ENCODE measurements around the gene SNX14. TPM values are rescaled to one million over a fixed set of nuclear protein-coding genes. Genes with fewer than 3 reads are reported as not detected.
"Not testable (repeated sequence)": the region's sequence is repeated elsewhere in the genome, so short reads cannot be mapped to it uniquely, and the experiment has no call there.

The SNX14 gene, protein sequence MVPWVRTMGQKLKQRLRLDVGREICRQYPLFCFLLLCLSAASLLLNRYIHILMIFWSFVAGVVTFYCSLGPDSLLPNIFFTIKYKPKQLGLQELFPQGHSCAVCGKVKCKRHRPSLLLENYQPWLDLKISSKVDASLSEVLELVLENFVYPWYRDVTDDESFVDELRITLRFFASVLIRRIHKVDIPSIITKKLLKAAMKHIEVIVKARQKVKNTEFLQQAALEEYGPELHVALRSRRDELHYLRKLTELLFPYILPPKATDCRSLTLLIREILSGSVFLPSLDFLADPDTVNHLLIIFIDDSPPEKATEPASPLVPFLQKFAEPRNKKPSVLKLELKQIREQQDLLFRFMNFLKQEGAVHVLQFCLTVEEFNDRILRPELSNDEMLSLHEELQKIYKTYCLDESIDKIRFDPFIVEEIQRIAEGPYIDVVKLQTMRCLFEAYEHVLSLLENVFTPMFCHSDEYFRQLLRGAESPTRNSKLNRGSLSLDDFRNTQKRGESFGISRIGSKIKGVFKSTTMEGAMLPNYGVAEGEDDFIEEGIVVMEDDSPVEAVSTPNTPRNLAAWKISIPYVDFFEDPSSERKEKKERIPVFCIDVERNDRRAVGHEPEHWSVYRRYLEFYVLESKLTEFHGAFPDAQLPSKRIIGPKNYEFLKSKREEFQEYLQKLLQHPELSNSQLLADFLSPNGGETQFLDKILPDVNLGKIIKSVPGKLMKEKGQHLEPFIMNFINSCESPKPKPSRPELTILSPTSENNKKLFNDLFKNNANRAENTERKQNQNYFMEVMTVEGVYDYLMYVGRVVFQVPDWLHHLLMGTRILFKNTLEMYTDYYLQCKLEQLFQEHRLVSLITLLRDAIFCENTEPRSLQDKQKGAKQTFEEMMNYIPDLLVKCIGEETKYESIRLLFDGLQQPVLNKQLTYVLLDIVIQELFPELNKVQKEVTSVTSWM
- polyA plus RNA-seq (2013, experiment 1 of 2), result 82.2 TPM
- polyA plus RNA-seq (2013, experiment 2 of 2), result 87.9 TPM

- Histone ChIP-seq H3K4me1 (ENCODE audit: control insufficient read depth, insufficient read depth, low read length, poor library complexity, severe bottlenecking) (no peaks in the 10 kb centered on the region), H3K9me3 (ENCODE audit: control insufficient read depth, low read length) (no peaks in the 10 kb centered on the region), H3K27ac (ENCODE audit: low read depth, low read length, severe bottlenecking) (peak within 1 kb of the TSS; percentile 92), H3K36me3 (ENCODE audit: control insufficient read depth, insufficient read depth, low read length) (peaks cover 6% of the 10 kb centered on the region), H3K4me3 (ENCODE audit: extremely low read depth, insufficient read depth, low read length, poor library complexity, severe bottlenecking) (peak within 1 kb of the TSS; percentile 66)
- WGBS, 2 experiments (ENCODE audit: insufficient coverage in 2 of 2), result 0% methylated on average over 47 to 63 of the region's 82 CpGs
Observed at GRCh38 chr6:85593438-85594196, at the start of gene SNX14. Gene SNX14 (minus strand): TSS chr6:85593858. CDS start chr6:85593718, 140 bp downstream.

GRCh38 chr6:85642774-85643536 lies 49.3 kb upstream of the SNX14 start, which contains the start of gene SYNCRIP:
Gene SYNCRIP (minus strand): TSS chr6:85642886. CDS start chr6:85641439, 1,447 bp downstream.
- Histone ChIP-seq H3K4me1 (ENCODE audit: control insufficient read depth, insufficient read depth, low read length, poor library complexity, severe bottlenecking) (peaks cover 5% of the 10 kb centered on the region), H3K4me3 (ENCODE audit: extremely low read depth, insufficient read depth, low read length, poor library complexity, severe bottlenecking) (peak within 1 kb of the TSS; percentile 96), H3K27ac (ENCODE audit: low read depth, low read length, severe bottlenecking) (peak within 1 kb of the TSS; percentile 100), H3K9me3 (ENCODE audit: control insufficient read depth, low read length) (no peaks in the 10 kb centered on the region), H3K36me3 (ENCODE audit: control insufficient read depth, insufficient read depth, low read length) (peaks cover 35% of the 10 kb centered on the region)
- 0% methylated on average over 6 to 41 of the region's 76 CpGs for WGBS, 2 experiments (ENCODE audit: insufficient coverage in 2 of 2)

GRCh38 chr6:85641897-85642773 lies 48.5 kb upstream of the SNX14 start:
- Histone ChIP-seq H3K36me3 (ENCODE audit: control insufficient read depth, insufficient read depth, low read length) (peaks cover 43% of the 10 kb centered on the region), H3K4me1 (ENCODE audit: control insufficient read depth, insufficient read depth, low read length, poor library complexity, severe bottlenecking) (peaks cover 5% of the 10 kb centered on the region), H3K4me3 (ENCODE audit: extremely low read depth, insufficient read depth, low read length, poor library complexity, severe bottlenecking) (peak overlapping the region; percentile 96), H3K9me3 (ENCODE audit: control insufficient read depth, low read length) (no peaks in the 10 kb centered on the region), H3K27ac (ENCODE audit: low read depth, low read length, severe bottlenecking) (peak overlapping the region; percentile 100)
- 0% methylated on average over 35 to 63 of the region's 85 CpGs for WGBS, 2 experiments (ENCODE audit: insufficient coverage in 2 of 2)

GRCh38 chr6:85641522-85641896 lies 47.9 kb upstream of the SNX14 start:
- Histone ChIP-seq H3K9me3 (ENCODE audit: control insufficient read depth, low read length) (no peaks in the 10 kb centered on the region), H3K4me3 (ENCODE audit: extremely low read depth, insufficient read depth, low read length, poor library complexity, severe bottlenecking) (peak overlapping the region; percentile 96), H3K4me1 (ENCODE audit: control insufficient read depth, insufficient read depth, low read length, poor library complexity, severe bottlenecking) (peaks cover 5% of the 10 kb centered on the region), H3K27ac (ENCODE audit: low read depth, low read length, severe bottlenecking) (peak overlapping the region; percentile 100), H3K36me3 (ENCODE audit: control insufficient read depth, insufficient read depth, low read length) (peaks cover 49% of the 10 kb centered on the region)
- WGBS, 2 experiments (ENCODE audit: insufficient coverage in 2 of 2), result 0 to 1% methylated on average over 9 to 10 of the region's 14 CpGs

GRCh38 chr6:85640821-85641220 lies 47.2 kb upstream of the SNX14 start:
- Histone ChIP-seq H3K36me3 (ENCODE audit: control insufficient read depth, insufficient read depth, low read length) (peaks cover 56% of the 10 kb centered on the region), H3K27ac (ENCODE audit: low read depth, low read length, severe bottlenecking) (no peak overlapping the region), H3K4me1 (ENCODE audit: control insufficient read depth, insufficient read depth, low read length, poor library complexity, severe bottlenecking) (peaks cover 5% of the 10 kb centered on the region), H3K9me3 (ENCODE audit: control insufficient read depth, low read length) (no peaks in the 10 kb centered on the region), H3K4me3 (ENCODE audit: extremely low read depth, insufficient read depth, low read length, poor library complexity, severe bottlenecking) (peak overlapping the region; percentile 96)
- 64 to 81% methylated on average over 3 of the region's 3 CpGs for WGBS, 2 experiments (ENCODE audit: insufficient coverage in 2 of 2)

- peaks cover 87% of the 10 kb centered on the region for H3K36me3 ChIP-seq (ENCODE audit: control insufficient read depth, insufficient read depth, low read length)
- peaks cover 5% of the 10 kb centered on the region for H3K4me1 ChIP-seq (ENCODE audit: control insufficient read depth, insufficient read depth, low read length, poor library complexity, severe bottlenecking)
Observed at GRCh38 chr6:85637579-85637978, 43.9 kb upstream of the SNX14 start.

DNA sequence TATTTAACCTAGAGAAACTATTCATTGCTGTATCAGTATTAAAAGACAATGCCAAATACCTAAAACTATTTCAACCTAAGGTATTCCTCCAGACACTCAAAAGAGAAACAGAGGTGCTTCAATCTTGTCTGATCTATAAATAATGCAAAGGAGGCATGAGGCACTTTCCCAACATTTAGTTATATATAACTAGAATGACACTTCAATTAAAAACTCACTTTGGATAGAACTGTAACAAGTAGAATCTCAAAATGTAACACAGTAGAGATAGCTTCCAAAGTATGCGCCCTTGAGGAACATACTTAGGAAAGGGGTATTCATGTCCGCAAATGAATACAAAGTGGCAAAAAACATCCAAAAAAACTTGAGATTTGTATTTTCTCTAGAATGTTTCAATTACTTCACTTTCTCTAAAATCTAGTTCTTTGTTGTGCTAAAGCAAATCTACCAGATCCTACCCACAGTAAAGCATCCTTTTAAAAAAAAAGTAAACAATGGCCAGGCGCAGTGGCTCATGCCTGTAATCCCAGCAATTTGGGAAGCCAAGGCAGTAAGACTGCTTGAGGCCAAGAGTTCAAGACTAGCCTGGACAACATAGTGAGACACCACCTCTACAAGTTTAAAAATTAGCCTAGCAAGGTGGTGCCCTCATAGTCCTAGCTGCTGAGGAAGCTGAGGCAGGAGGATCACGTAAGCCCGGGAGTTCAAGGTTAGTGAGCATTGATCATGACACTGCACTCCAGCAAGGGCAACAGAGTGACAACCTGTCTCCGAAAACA lies 38.7 kb upstream of the SNX14 start:
- Histone ChIP-seq H3K27ac (ENCODE audit: low read depth, low read length, severe bottlenecking) (no peak overlapping the region), H3K4me1 (ENCODE audit: control insufficient read depth, insufficient read depth, low read length, poor library complexity, severe bottlenecking) (no peaks in the 10 kb centered on the region), H3K9me3 (ENCODE audit: control insufficient read depth, low read length) (no peaks in the 10 kb centered on the region), H3K36me3 (ENCODE audit: control insufficient read depth, insufficient read depth, low read length) (peaks cover 97% of the 10 kb centered on the region), H3K4me3 (ENCODE audit: extremely low read depth, insufficient read depth, low read length, poor library complexity, severe bottlenecking) (no peak overlapping the region)
- 95 to 98% methylated on average over 4 to 5 of the region's 6 CpGs for WGBS, 2 experiments (ENCODE audit: insufficient coverage in 2 of 2)

More at GRCh38 chr6:85637579-85637978, 43.9 kb upstream of the SNX14 start:
- WGBS, 2 experiments (ENCODE audit: insufficient coverage in 2 of 2), result 100% methylated on average over 2 of the region's 3 CpGs; no CpG with 5 or more reads in 1 of the 2 experiments
- H3K9me3 ChIP-seq (ENCODE audit: control insufficient read depth, low read length), result no peaks in the 10 kb centered on the region
- H3K4me3 ChIP-seq (ENCODE audit: extremely low read depth, insufficient read depth, low read length, poor library complexity, severe bottlenecking), result no peak overlapping the region
- H3K27ac ChIP-seq (ENCODE audit: low read depth, low read length, severe bottlenecking), result no peak overlapping the region

DNA sequence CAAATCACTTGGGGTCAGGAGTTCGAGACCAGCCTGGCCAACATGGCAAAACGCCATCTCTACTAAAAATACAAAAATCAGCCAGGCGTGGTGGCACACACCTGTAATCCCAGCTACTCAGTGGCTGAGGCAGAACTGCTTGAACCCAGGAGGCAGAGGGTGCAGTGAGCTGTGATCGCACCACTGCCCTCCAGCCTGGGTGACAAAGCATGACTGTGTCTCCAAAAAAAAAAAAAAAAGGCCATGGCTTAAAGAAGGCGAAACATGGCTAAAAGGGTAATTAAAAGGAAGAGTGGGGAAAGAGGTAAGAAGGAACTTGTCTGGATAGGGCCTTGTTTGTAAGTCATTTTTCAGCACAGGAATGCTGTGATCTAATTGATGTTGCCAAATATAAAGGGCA lies 37.5 kb upstream of the SNX14 start:
- H3K4me3 ChIP-seq (ENCODE audit: extremely low read depth, insufficient read depth, low read length, poor library complexity, severe bottlenecking); H3K27ac ChIP-seq (ENCODE audit: low read depth, low read length, severe bottlenecking); H3K9me3 ChIP-seq (ENCODE audit: control insufficient read depth, low read length); H3K4me1 ChIP-seq (ENCODE audit: control insufficient read depth, insufficient read depth, low read length, poor library complexity, severe bottlenecking): not testable (repeated sequence)
- H3K36me3 ChIP-seq (ENCODE audit: control insufficient read depth, insufficient read depth, low read length), result peaks cover 97% of the 10 kb centered on the region
- 98 to 100% methylated on average over 2 to 4 of the region's 5 CpGs for WGBS, 2 experiments (ENCODE audit: insufficient coverage in 2 of 2)

Data from mesodermal cell (in vitro differentiated cells).